Measurements from ENCODE around the gene WDR6. TPM values are rescaled to one million over a fixed set of nuclear protein-coding genes. Genes with fewer than 3 reads are reported as not detected.

WDR6 gene
- total RNA-seq, 1 experiment from 2014 or later = 138 TPM

- BruUV-seq (replicated peaks) = no TSS peak
- Mint-ChIP-seq H3K4me3 (ENCODE audit: low read depth, unreplicated experiment) (no peak overlapping the region), H3K4me1 (ENCODE audit: low read depth, unreplicated experiment) (no peaks in the 10 kb centered on the region), H3K9me3 (ENCODE audit: low read depth, unreplicated experiment) (no peaks in the 10 kb centered on the region), H3K27ac (ENCODE audit: unreplicated experiment) (no peak overlapping the region), H3K27me3 (ENCODE audit: unreplicated experiment) (no peaks in the 10 kb centered on the region), H3K36me3 (ENCODE audit: insufficient read depth, unreplicated experiment) (peaks cover 24% of the 10 kb centered on the region)
- CTCF ChIA-PET = no interaction called here
- intact Hi-C loops (cut with micrococcal nuclease; ENCODE audit: unreplicated experiment) = no loop called here
- no peak for TF ChIP-seq CTCF (IDR thresholded peaks at IDR 0.05; ENCODE audit: unreplicated experiment)
- DNase-seq = no peak
Observed at GRCh38 chr3:48962939-48963338, 44.3 kb upstream of the WDR6 start.

GRCh38 chr3:48963591-48963990 lies 43.6 kb upstream of the WDR6 start:
- Mint-ChIP-seq H3K36me3 (ENCODE audit: insufficient read depth, unreplicated experiment) (peaks cover 25% of the 10 kb centered on the region), H3K4me1 (ENCODE audit: low read depth, unreplicated experiment) (no peaks in the 10 kb centered on the region), H3K27ac (ENCODE audit: unreplicated experiment) (no peak overlapping the region), H3K4me3 (ENCODE audit: low read depth, unreplicated experiment) (no peak overlapping the region), H3K9me3 (ENCODE audit: low read depth, unreplicated experiment) (no peaks in the 10 kb centered on the region), H3K27me3 (ENCODE audit: unreplicated experiment) (no peaks in the 10 kb centered on the region)
- DNase-seq = no peak
- BruUV-seq (replicated peaks) = no TSS peak
- intact Hi-C loops (cut with micrococcal nuclease; ENCODE audit: unreplicated experiment) = no loop called here
- no peak for TF ChIP-seq CTCF (IDR thresholded peaks at IDR 0.05; ENCODE audit: unreplicated experiment)
- CTCF ChIA-PET = no interaction called here

GRCh38 chr3:48966367-48966766 lies 40.8 kb upstream of the WDR6 start:
- TF ChIP-seq CTCF (IDR thresholded peaks at IDR 0.05; ENCODE audit: unreplicated experiment) = no peak
- CTCF ChIA-PET = no interaction called here
- Mint-ChIP-seq H3K27me3 (ENCODE audit: unreplicated experiment) (no peaks in the 10 kb centered on the region), H3K4me3 (ENCODE audit: low read depth, unreplicated experiment) (no peak overlapping the region), H3K9me3 (ENCODE audit: low read depth, unreplicated experiment) (no peaks in the 10 kb centered on the region), H3K27ac (ENCODE audit: unreplicated experiment) (no peak overlapping the region), H3K36me3 (ENCODE audit: insufficient read depth, unreplicated experiment) (peaks cover 44% of the 10 kb centered on the region), H3K4me1 (ENCODE audit: low read depth, unreplicated experiment) (no peaks in the 10 kb centered on the region)
- intact Hi-C loops (cut with micrococcal nuclease; ENCODE audit: unreplicated experiment) = no loop called here
- BruUV-seq (replicated peaks) = no TSS peak
- no peak for DNase-seq

- CTCF ChIA-PET = no interaction called here
- no peaks in the 10 kb centered on the region for H3K27me3 Mint-ChIP-seq (ENCODE audit: unreplicated experiment)
- H3K9me3 Mint-ChIP-seq (ENCODE audit: low read depth, unreplicated experiment) = no peaks in the 10 kb centered on the region
- H3K4me1 Mint-ChIP-seq (ENCODE audit: low read depth, unreplicated experiment) = no peaks in the 10 kb centered on the region
- no peak for DNase-seq
- peaks cover 49% of the 10 kb centered on the region for H3K36me3 Mint-ChIP-seq (ENCODE audit: insufficient read depth, unreplicated experiment)
- intact Hi-C loops (cut with micrococcal nuclease; ENCODE audit: unreplicated experiment) = no loop called here
- H3K4me3 Mint-ChIP-seq (ENCODE audit: low read depth, unreplicated experiment) = no peak overlapping the region
- no TSS peak for BruUV-seq (replicated peaks)
- H3K27ac Mint-ChIP-seq (ENCODE audit: unreplicated experiment) = no peak overlapping the region
- TF ChIP-seq CTCF (IDR thresholded peaks at IDR 0.05; ENCODE audit: unreplicated experiment) = no peak
Observed at GRCh38 chr3:48966876-48967361, 40.3 kb upstream of the WDR6 start.
